ENCODE data around the gene SP3. TPM values are rescaled to one million over a fixed set of nuclear protein-coding genes. Genes with fewer than 3 reads are reported as not detected.
"Not testable (repeated sequence)": the region's sequence is repeated elsewhere in the genome, so short reads cannot be mapped to it uniquely, and the experiment has no call there.

Gene SP3
- total RNA-seq, 1 donor from 2014 or later = 119 TPM

DNA sequence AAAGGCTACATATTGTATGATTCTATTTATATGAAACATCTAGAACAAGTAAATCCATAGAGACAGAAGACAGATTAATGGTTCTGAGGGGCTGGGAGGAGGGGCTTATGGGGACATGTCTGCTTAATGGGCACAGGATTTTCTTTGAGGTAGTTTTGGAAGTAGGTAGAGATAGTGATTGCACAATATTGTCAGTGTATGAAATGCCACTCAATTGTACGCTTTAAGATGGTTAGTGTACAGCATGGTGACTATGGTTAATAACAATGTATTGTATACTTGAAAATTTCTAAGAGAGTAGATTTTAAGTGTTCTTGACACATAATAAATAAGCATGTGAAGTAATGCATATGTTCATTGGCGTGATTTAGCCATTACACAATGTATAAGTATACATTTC is 68.4 kb downstream of the SP3 start:
- no peak overlapping the region for H3K27ac ChIP-seq
- DNase-seq (ENCODE audit: extremely low spot score in 2 of 2) = no peak
- H3K27me3 ChIP-seq = no peaks in the 10 kb centered on the region
- intact Hi-C loops (cut with DNase I) = no loop called here
- H3K9me3 ChIP-seq = no peaks in the 10 kb centered on the region
- no peak overlapping the region for H3K4me3 ChIP-seq
- H3K36me3 ChIP-seq = no peaks in the 10 kb centered on the region
- peaks cover 15% of the 10 kb centered on the region for H3K4me1 ChIP-seq
- no peak for TF ChIP-seq POLR2A (IDR thresholded peaks at IDR 0.05)
- TF ChIP-seq, protein P1, sequence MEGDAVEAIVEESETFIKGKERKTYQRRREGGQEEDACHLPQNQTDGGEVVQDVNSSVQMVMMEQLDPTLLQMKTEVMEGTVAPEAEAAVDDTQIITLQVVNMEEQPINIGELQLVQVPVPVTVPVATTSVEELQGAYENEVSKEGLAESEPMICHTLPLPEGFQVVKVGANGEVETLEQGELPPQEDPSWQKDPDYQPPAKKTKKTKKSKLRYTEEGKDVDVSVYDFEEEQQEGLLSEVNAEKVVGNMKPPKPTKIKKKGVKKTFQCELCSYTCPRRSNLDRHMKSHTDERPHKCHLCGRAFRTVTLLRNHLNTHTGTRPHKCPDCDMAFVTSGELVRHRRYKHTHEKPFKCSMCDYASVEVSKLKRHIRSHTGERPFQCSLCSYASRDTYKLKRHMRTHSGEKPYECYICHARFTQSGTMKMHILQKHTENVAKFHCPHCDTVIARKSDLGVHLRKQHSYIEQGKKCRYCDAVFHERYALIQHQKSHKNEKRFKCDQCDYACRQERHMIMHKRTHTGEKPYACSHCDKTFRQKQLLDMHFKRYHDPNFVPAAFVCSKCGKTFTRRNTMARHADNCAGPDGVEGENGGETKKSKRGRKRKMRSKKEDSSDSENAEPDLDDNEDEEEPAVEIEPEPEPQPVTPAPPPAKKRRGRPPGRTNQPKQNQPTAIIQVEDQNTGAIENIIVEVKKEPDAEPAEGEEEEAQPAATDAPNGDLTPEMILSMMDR (IDR thresholded peaks at IDR 0.05) = no peak
- no peak for TF ChIP-seq POLR2AphosphoS5 (IDR thresholded peaks at IDR 0.05; ENCODE audit: insufficient read depth in 1 of 2, low read depth in 1 of 2)

DNA sequence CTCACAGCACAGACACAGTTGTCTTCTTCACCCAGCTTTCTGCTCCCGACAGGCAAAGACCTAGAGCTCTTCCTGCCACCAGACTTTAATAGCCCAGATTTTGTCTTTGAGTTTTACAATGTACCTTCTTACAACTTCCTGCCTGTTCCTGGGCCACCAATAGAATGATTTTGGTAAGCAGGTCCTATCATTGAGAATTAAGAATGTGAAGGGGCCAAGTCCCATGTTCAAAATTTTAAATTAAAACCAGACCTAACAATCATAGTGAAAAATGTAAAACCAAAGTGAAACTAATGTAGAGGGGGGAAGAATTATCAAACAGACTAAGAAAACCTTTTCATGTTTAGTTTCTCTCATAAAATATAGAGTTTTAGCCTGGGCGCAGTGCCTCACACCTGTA is 72.8 kb downstream of the SP3 start:
- Histone ChIP-seq H3K4me1 (no peaks in the 10 kb centered on the region), H3K36me3 (no peaks in the 10 kb centered on the region), H3K4me3 (no peak overlapping the region), H3K27me3 (no peaks in the 10 kb centered on the region), H3K9me3 (no peaks in the 10 kb centered on the region), H3K27ac (no peak overlapping the region)
- TF ChIP-seq, protein P1 (IDR thresholded peaks at IDR 0.05) = no peak
- TF ChIP-seq POLR2AphosphoS5 (IDR thresholded peaks at IDR 0.05; ENCODE audit: insufficient read depth in 1 of 2, low read depth in 1 of 2) = no peak
- no peak for TF ChIP-seq POLR2A (IDR thresholded peaks at IDR 0.05)
- no peak for DNase-seq (ENCODE audit: extremely low spot score in 2 of 2)
- intact Hi-C loops (cut with DNase I) = no loop called here

DNA sequence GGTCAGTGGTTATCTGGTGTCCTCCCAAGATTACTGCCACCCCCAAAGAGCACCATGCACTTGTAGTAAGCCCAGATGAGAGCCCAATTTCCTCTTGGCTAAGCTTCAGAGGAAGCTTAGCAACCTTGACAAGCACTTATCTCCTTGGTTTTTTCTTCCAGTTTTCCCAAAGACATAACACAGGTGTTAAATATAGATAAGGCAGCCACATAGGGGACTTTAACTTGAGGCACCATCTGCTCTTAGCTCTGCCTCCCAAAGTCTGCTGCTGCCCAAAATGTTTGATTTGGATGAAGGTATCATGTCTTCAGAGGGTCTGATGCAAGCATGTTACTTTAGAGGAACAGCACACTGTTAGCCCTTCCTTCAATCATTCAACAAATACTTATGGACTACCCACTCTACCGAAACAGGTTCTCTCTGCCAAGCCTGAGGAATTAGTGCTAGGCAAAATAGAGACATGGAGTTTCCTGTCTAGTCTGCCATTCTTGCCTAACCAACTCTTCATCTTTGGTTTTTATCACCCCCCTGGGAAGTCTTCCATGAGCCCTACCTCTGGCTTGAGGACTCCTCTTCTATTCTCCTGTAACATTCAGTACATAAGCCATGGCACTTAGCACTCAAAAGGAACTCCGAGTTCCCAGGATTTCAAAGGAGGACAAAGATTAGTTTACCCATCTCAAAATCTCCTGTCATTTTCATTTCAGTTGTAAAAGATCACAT is 73.7 kb downstream of the SP3 start:
- no peaks in the 10 kb centered on the region for H3K27me3 ChIP-seq
- intact Hi-C loops (cut with DNase I) = no loop called here
- no peaks in the 10 kb centered on the region for H3K4me1 ChIP-seq
- H3K9me3 ChIP-seq = no peaks in the 10 kb centered on the region
- no peak for DNase-seq (ENCODE audit: extremely low spot score in 2 of 2)
- no peak overlapping the region for H3K4me3 ChIP-seq
- TF ChIP-seq POLR2AphosphoS5 (IDR thresholded peaks at IDR 0.05; ENCODE audit: insufficient read depth in 1 of 2, low read depth in 1 of 2) = no peak
- no peak for TF ChIP-seq POLR2A (IDR thresholded peaks at IDR 0.05)
- TF ChIP-seq, protein P1 (IDR thresholded peaks at IDR 0.05) = no peak
- H3K27ac ChIP-seq = no peak overlapping the region
- H3K36me3 ChIP-seq = no peaks in the 10 kb centered on the region

DNA sequence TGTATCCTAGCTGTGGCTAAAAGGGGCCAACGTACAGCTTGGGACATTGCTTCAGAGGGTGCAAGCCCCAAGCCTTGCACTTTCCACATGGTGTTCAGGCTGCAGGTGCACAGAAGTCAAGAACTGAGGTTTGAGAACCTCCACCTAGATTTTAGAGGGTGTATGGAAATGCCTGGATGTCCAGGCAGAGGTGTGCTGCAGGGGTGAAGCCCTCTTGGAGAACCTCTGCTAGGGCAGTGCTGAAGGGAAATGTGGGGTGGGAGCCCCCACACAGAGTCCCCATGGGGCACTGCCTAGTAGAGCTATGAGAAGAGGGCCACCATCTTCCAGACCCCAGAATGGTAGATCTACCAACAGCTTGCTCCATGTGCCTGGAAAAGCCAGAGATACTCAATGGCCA is 75.7 kb downstream of the SP3 start:
- H3K36me3 ChIP-seq; intact Hi-C loops (cut with DNase I); H3K4me3 ChIP-seq; DNase-seq (ENCODE audit: extremely low spot score in 2 of 2); H3K4me1 ChIP-seq; H3K27me3 ChIP-seq; H3K9me3 ChIP-seq; H3K27ac ChIP-seq: not testable (repeated sequence)

DNA sequence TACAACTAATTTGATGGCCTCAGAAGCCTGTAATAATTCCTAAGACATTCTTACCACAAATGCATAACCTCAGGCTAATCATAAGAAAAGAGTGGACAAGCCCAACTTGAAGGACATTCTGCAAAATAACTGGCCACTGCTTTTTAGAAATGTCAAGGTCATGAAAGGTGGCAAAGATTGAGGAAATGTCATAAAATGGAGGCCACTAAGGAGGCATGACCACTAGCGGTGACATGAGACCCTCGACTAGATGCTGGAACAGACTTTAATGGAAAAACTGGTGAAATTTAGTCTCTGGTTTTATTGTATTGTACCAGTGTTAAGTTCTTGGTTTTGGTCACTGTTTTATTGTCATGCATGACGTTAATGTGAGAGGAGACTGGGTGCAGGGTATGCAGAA is 78.6 kb downstream of the SP3 start:
- H3K27ac ChIP-seq = no peak overlapping the region
- peaks cover 25% of the 10 kb centered on the region for H3K4me1 ChIP-seq
- no peaks in the 10 kb centered on the region for H3K27me3 ChIP-seq
- no peak for TF ChIP-seq POLR2AphosphoS5 (IDR thresholded peaks at IDR 0.05; ENCODE audit: insufficient read depth in 1 of 2, low read depth in 1 of 2)
- TF ChIP-seq, protein P1 (IDR thresholded peaks at IDR 0.05) = no peak
- TF ChIP-seq POLR2A (IDR thresholded peaks at IDR 0.05) = no peak
- no peak overlapping the region for H3K4me3 ChIP-seq
- no peaks in the 10 kb centered on the region for H3K36me3 ChIP-seq
- no peak for DNase-seq (ENCODE audit: extremely low spot score in 2 of 2)
- H3K9me3 ChIP-seq = no peaks in the 10 kb centered on the region
- intact Hi-C loops (cut with DNase I) = no loop called here
